GM23338 (cell line): ENCODE results near the gene SLX4IP. TPM values are rescaled to one million over a fixed set of nuclear protein-coding genes. Genes with fewer than 3 reads are reported as not detected.

ENCODE experiments used
- ATAC-seq: fragments of 200-7000 bp; cut with Tn5 transposase; 3 replicates; pipeline ENCODE4 v1.9.1; 2020
- DNase-seq: peaks from one replicate; pipeline ENCODE4 v3.0.0-alpha.2; 2015; ENCODE audit warnings: low spot score
- H2AFZ ChIP-seq: fragments of 200-600 bp; sonication (generic); 2 replicates; pipeline ENCODE4 v1.8.0; 2016; ENCODE audit warnings: antibody characterized with exemption, mild to moderate bottlenecking, moderate library complexity
- H3F3A ChIP-seq: fragments of 200-600 bp; sonication (generic); replicated peaks from 2 replicates; pipeline ENCODE4 v1.8.0; 2017; ENCODE audit warnings: antibody characterized with exemption, mixed run types, low read depth
- H3K27ac ChIP-seq: fragments of 200-600 bp; sonication (generic); 2 replicates; pipeline ENCODE4 v1.6.1; 2016; ENCODE audit warnings: low read depth
- H3K27me3 ChIP-seq: fragments of 200-600 bp; sonication (generic); 2 replicates; pipeline ENCODE4 v1.8.0; 2016; ENCODE audit warnings: mild to moderate bottlenecking, mixed run types, moderate library complexity; ENCODE audit not compliant: insufficient read depth
- H3K36me3 ChIP-seq: fragments of 200-600 bp; sonication (generic); 2 replicates; pipeline ENCODE4 v1.8.0; 2016; ENCODE audit warnings: mild to moderate bottlenecking; ENCODE audit not compliant: insufficient read depth
- H3K4me1 ChIP-seq: fragments of 200-600 bp; sonication (generic); 2 replicates; pipeline ENCODE4 v1.8.0; 2016; ENCODE audit warnings: mild to moderate bottlenecking, moderate library complexity; ENCODE audit not compliant: insufficient read depth
- H3K4me2 ChIP-seq: fragments of 200-600 bp; sonication (generic); 2 replicates; pipeline ENCODE4 v1.7.1; 2017; ENCODE audit warnings: mixed run types
- H3K4me3 ChIP-seq: fragments of 200-600 bp; sonication (generic); 2 replicates; pipeline ENCODE4 v1.6.1; 2016; ENCODE audit warnings: mixed run types
- H3K79me2 ChIP-seq: fragments of 200-600 bp; sonication (generic); replicated peaks from 2 replicates; pipeline ENCODE4 v1.8.0; 2017; ENCODE audit warnings: mild to moderate bottlenecking; ENCODE audit not compliant: insufficient read depth
- H3K9me2 ChIP-seq: fragments of 200-600 bp; sonication (generic); 2 replicates; pipeline ENCODE4 v1.8.0; 2017; ENCODE audit not compliant: insufficient read depth
- H4K20me1 ChIP-seq: fragments of 200-600 bp; sonication (generic); replicated peaks from 2 replicates; pipeline ENCODE4 v1.8.0; 2017; ENCODE audit warnings: mild to moderate bottlenecking; ENCODE audit not compliant: insufficient read depth
- H3K27ac Mint-ChIP-seq: 2 replicates; pipeline ENCODE4 v1.8.0; 2020; ENCODE audit warnings: inconsistent platforms, mild to moderate bottlenecking, moderate library complexity, mixed read lengths
- H3K27me3 Mint-ChIP-seq: 3 replicates; pipeline ENCODE4 v1.8.0; 2022; ENCODE audit warnings: low read depth, mild to moderate bottlenecking, moderate library complexity, mixed read lengths, inconsistent platforms; ENCODE audit not compliant: insufficient read depth, poor library complexity
- H3K36me3 Mint-ChIP-seq: 3 replicates; pipeline ENCODE4 v1.8.0; 2021; ENCODE audit warnings: low read depth, mild to moderate bottlenecking, inconsistent platforms, moderate library complexity, mixed read lengths
- H3K4me1 Mint-ChIP-seq: 3 replicates; pipeline ENCODE4 v1.8.0; 2020; ENCODE audit warnings: mild to moderate bottlenecking, inconsistent platforms, mixed read lengths
- H3K4me3 Mint-ChIP-seq: 3 replicates; pipeline ENCODE4 v1.8.0; 2021; ENCODE audit warnings: moderate library complexity, mild to moderate bottlenecking, inconsistent platforms, mixed read lengths
- H3K9me3 Mint-ChIP-seq: 3 replicates; pipeline ENCODE4 v1.8.0; 2020; ENCODE audit warnings: moderate library complexity, mild to moderate bottlenecking, inconsistent platforms, mixed read lengths
- JUNB ChIP-seq: IDR thresholded peaks from one replicate; pipeline ENCODE4 v1.6.1; 2016; ENCODE audit warnings: antibody characterized with exemption; ENCODE audit not compliant: unreplicated experiment
- POLR2AphosphoS5 ChIP-seq: IDR thresholded peaks from 2 replicates; pipeline ENCODE4 v1.6.1; 2016; ENCODE audit warnings: antibody characterized with exemption, low read depth
- STAT1 ChIP-seq: IDR thresholded peaks from one replicate; pipeline ENCODE4 v1.6.1; 2016; ENCODE audit warnings: antibody characterized with exemption; ENCODE audit not compliant: unreplicated experiment
- ZNF114 ChIP-seq: fragments of 250-450 bp; sonication (Bioruptor Pico); IDR thresholded peaks from 2 replicates; pipeline ENCODE4 v1.5.0; 2020; ENCODE audit warnings: mild to moderate bottlenecking, moderate library complexity
- ZNF331 ChIP-seq: fragments of 250-450 bp; sonication (Bioruptor Pico); IDR thresholded peaks from 2 replicates; pipeline ENCODE4 v1.5.0; 2020; ENCODE audit warnings: low read depth, mild to moderate bottlenecking, moderate library complexity
- polyA plus RNA-seq: library from polyadenylated mRNA; unstranded; fragments of >200 nt; fragmentation: Nextera tagmentation; extraction: Ambion mirVana; gene quantifications from 2 replicates; pipeline ENCODE4 v1.2.1, GENCODE V29; 2016
- total RNA-seq: library from RNA; depleted of rRNA; stranded (reverse); fragments of >200 nt; shearing (Covaris generic); gene quantifications from 2 replicates; pipeline ENCODE4 v1.2.3, GENCODE V29; 2014
- TF ChIP-seq, protein P1 (sequence below): fragments of 250-450 bp; sonication (Bioruptor Pico); IDR thresholded peaks from 2 replicates; pipeline ENCODE4 v1.5.0; 2020; ENCODE audit warnings: mild to moderate bottlenecking, moderate library complexity
- TF ChIP-seq, protein P2 (sequence below): IDR thresholded peaks from 2 replicates; pipeline ENCODE4 v1.6.1; 2016; ENCODE audit warnings: antibody characterized with exemption
- TF ChIP-seq, protein P3 (sequence below), 2 experiments: fragments of 200-600 bp in 1 of 2; sonication (generic) in 1 of 2; conservative IDR thresholded peaks; 2 replicates each; pipeline versions ENCODE4 v1.5.1 to v1.6.1; 2016 to 2017; ENCODE audit warnings: antibody characterized with exemption in 2 of 2, low read depth in 2 of 2, mild to moderate bottlenecking in 2 of 2, moderate library complexity in 1 of 2

The SLX4IP gene
- total and polyA plus RNA-seq, 2 experiments from 2014 or later: 9.1 to 9.8 TPM

DNA sequence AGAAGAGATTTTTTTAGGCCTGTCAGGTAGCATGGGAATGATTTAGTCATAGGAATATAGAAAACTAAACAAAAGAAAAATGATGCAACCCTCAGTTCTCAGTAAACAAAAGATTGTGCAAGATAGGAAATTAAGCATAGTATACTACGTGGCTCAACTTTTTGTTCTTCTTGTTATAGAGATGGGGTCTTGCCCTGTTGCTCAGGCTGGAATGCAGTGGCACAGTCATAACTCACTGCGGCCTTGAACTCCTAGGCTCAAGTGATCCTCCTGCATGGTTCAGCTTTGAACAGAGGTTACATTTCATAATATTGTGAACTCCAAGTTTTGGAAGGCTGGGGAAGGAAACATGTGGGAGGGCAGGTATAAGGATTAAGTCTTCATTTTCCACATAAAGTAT, 28.5 kb downstream of the SLX4IP start:
- H3K27ac ChIP-seq: no peak overlapping the region
- no peaks in the 10 kb centered on the region for H3F3A ChIP-seq
- DNase-seq: no peak
- H3K27me3 ChIP-seq: no peaks in the 10 kb centered on the region
- Mint-ChIP-seq H3K4me1 (peaks cover 51% of the 10 kb centered on the region), H3K36me3 (peaks cover 32% of the 10 kb centered on the region), H3K9me3 (peaks cover 13% of the 10 kb centered on the region), H3K4me3 (no peak overlapping the region), H3K27ac (no peak overlapping the region), H3K27me3 (no peaks in the 10 kb centered on the region)
- H3K4me3 ChIP-seq: no peak overlapping the region
- no peaks in the 10 kb centered on the region for H3K9me2 ChIP-seq
- no peak overlapping the region for H2AFZ ChIP-seq
- no peaks in the 10 kb centered on the region for H3K36me3 ChIP-seq
- no peaks in the 10 kb centered on the region for H4K20me1 ChIP-seq
- no peak overlapping the region for H3K4me2 ChIP-seq
- TF ChIP-seq JUNB (no peak), STAT1 (no peak), ZNF114 (CRISPR knock-in tag) (no peak), ZNF331 (no peak), POLR2AphosphoS5 (no peak)
- TF ChIP-seq, protein P1, sequence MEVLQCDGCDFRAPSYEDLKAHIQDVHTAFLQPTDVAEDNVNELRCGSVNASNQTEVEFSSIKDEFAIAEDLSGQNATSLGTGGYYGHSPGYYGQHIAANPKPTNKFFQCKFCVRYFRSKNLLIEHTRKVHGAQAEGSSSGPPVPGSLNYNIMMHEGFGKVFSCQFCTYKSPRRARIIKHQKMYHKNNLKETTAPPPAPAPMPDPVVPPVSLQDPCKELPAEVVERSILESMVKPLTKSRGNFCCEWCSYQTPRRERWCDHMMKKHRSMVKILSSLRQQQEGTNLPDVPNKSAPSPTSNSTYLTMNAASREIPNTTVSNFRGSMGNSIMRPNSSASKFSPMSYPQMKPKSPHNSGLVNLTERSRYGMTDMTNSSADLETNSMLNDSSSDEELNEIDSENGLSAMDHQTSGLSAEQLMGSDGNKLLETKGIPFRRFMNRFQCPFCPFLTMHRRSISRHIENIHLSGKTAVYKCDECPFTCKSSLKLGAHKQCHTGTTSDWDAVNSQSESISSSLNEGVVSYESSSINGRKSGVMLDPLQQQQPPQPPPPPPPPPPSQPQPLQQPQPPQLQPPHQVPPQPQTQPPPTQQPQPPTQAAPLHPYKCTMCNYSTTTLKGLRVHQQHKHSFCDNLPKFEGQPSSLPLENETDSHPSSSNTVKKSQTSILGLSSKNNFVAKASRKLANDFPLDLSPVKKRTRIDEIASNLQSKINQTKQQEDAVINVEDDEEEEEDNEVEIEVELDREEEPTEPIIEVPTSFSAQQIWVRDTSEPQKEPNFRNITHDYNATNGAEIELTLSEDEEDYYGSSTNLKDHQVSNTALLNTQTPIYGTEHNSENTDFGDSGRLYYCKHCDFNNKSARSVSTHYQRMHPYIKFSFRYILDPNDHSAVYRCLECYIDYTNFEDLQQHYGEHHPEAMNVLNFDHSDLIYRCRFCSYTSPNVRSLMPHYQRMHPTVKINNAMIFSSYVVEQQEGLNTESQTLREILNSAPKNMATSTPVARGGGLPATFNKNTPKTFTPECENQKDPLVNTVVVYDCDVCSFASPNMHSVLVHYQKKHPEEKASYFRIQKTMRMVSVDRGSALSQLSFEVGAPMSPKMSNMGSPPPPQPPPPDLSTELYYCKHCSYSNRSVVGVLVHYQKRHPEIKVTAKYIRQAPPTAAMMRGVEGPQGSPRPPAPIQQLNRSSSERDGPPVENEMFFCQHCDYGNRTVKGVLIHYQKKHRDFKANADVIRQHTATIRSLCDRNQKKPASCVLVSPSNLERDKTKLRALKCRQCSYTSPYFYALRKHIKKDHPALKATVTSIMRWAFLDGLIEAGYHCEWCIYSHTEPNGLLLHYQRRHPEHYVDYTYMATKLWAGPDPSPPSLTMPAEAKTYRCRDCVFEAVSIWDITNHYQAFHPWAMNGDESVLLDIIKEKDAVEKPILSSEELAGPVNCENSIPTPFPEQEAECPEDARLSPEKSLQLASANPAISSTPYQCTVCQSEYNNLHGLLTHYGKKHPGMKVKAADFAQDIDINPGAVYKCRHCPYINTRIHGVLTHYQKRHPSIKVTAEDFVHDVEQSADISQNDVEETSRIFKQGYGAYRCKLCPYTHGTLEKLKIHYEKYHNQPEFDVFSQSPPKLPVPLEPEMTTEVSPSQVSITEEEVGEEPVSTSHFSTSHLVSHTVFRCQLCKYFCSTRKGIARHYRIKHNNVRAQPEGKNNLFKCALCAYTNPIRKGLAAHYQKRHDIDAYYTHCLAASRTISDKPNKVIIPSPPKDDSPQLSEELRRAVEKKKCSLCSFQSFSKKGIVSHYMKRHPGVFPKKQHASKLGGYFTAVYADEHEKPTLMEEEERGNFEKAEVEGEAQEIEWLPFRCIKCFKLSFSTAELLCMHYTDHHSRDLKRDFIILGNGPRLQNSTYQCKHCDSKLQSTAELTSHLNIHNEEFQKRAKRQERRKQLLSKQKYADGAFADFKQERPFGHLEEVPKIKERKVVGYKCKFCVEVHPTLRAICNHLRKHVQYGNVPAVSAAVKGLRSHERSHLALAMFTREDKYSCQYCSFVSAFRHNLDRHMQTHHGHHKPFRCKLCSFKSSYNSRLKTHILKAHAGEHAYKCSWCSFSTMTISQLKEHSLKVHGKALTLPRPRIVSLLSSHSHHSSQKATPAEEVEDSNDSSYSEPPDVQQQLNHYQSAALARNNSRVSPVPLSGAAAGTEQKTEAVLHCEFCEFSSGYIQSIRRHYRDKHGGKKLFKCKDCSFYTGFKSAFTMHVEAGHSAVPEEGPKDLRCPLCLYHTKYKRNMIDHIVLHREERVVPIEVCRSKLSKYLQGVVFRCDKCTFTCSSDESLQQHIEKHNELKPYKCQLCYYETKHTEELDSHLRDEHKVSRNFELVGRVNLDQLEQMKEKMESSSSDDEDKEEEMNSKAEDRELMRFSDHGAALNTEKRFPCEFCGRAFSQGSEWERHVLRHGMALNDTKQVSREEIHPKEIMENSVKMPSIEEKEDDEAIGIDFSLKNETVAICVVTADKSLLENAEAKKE (CRISPR knock-in tag): no peak
- TF ChIP-seq, protein P2, sequence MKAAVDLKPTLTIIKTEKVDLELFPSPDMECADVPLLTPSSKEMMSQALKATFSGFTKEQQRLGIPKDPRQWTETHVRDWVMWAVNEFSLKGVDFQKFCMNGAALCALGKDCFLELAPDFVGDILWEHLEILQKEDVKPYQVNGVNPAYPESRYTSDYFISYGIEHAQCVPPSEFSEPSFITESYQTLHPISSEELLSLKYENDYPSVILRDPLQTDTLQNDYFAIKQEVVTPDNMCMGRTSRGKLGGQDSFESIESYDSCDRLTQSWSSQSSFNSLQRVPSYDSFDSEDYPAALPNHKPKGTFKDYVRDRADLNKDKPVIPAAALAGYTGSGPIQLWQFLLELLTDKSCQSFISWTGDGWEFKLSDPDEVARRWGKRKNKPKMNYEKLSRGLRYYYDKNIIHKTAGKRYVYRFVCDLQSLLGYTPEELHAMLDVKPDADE: no peak
- TF ChIP-seq, protein P3, sequence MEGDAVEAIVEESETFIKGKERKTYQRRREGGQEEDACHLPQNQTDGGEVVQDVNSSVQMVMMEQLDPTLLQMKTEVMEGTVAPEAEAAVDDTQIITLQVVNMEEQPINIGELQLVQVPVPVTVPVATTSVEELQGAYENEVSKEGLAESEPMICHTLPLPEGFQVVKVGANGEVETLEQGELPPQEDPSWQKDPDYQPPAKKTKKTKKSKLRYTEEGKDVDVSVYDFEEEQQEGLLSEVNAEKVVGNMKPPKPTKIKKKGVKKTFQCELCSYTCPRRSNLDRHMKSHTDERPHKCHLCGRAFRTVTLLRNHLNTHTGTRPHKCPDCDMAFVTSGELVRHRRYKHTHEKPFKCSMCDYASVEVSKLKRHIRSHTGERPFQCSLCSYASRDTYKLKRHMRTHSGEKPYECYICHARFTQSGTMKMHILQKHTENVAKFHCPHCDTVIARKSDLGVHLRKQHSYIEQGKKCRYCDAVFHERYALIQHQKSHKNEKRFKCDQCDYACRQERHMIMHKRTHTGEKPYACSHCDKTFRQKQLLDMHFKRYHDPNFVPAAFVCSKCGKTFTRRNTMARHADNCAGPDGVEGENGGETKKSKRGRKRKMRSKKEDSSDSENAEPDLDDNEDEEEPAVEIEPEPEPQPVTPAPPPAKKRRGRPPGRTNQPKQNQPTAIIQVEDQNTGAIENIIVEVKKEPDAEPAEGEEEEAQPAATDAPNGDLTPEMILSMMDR (conservative IDR thresholded peaks at IDR 0.05; ENCODE audit: low read depth in 2 of 2): no peak
- no peak for ATAC-seq
- H3K4me1 ChIP-seq: peaks cover 33% of the 10 kb centered on the region
- peaks cover 17% of the 10 kb centered on the region for H3K79me2 ChIP-seq
